ENCODE results near the gene PDCD1. TPM values are rescaled to one million over a fixed set of nuclear protein-coding genes. Genes with fewer than 3 reads are reported as not detected.
A peak's percentile ranks its signal among the peaks of the same experiment; 100 is the strongest.
"Not testable (repeated sequence)": the region's sequence is repeated elsewhere in the genome, so short reads cannot be mapped to it uniquely, and the experiment has no call there.

Gene PDCD1
- total RNA-seq: 1 to 10 TPM; 6.9 to 8.3 TPM

- peak within 1 kb of the TSS; percentile 95 for H3K27ac Mint-ChIP-seq
- intact Hi-C loops (cut with micrococcal nuclease): loop anchor here (1.0 to 5.0 kb wide), 5 partner anchors 14 to 128 kb away; no protein-coding TSS in a partner anchor
- peak; percentile 86 for DNase-seq
- peaks cover 57% of the 10 kb centered on the region for H3K4me1 Mint-ChIP-seq (ENCODE audit: low read depth)
- peaks cover 7% of the 10 kb centered on the region for H3K27me3 Mint-ChIP-seq (ENCODE audit: low read depth)
- peak within 1 kb of the TSS; percentile 76 for H3K4me3 Mint-ChIP-seq
- no peaks in the 10 kb centered on the region for H3K36me3 Mint-ChIP-seq (ENCODE audit: low read depth)
- no peaks in the 10 kb centered on the region for H3K9me3 Mint-ChIP-seq
- CTCF ChIA-PET: no interaction called here
Observed at GRCh38 chr2:241858206-241859016, at the start of gene PDCD1. Gene PDCD1 (minus strand): TSS chr2:241858894. CDS start chr2:241858838, 56 bp downstream.

- H3K9me3 Mint-ChIP-seq; CTCF ChIA-PET; H3K4me3 Mint-ChIP-seq; H3K4me1 Mint-ChIP-seq (ENCODE audit: low read depth); intact Hi-C loops (cut with micrococcal nuclease); DNase-seq; H3K27ac Mint-ChIP-seq; H3K27me3 Mint-ChIP-seq (ENCODE audit: low read depth): not testable (repeated sequence)
- H3K36me3 Mint-ChIP-seq (ENCODE audit: low read depth): peaks cover 13% of the 10 kb centered on the region
Observed at GRCh38 chr2:241907831-241908230, 49.1 kb upstream of the PDCD1 start.

GRCh38 chr2:241906826-241907570 is 48.3 kb upstream of the PDCD1 start:
- no peaks in the 10 kb centered on the region for H3K4me1 Mint-ChIP-seq (ENCODE audit: low read depth)
- no peaks in the 10 kb centered on the region for H3K27me3 Mint-ChIP-seq (ENCODE audit: low read depth)
- no peak for DNase-seq
- intact Hi-C loops (cut with micrococcal nuclease): no loop called here
- H3K27ac Mint-ChIP-seq: no peak overlapping the region
- H3K36me3 Mint-ChIP-seq (ENCODE audit: low read depth): peaks cover 11% of the 10 kb centered on the region
- H3K9me3 Mint-ChIP-seq: no peaks in the 10 kb centered on the region
- no peak overlapping the region for H3K4me3 Mint-ChIP-seq
- CTCF ChIA-PET: no interaction called here

GRCh38 chr2:241906378-241906770 is 47.7 kb upstream of the PDCD1 start:
- DNase-seq; CTCF ChIA-PET; H3K27me3 Mint-ChIP-seq (ENCODE audit: low read depth); intact Hi-C loops (cut with micrococcal nuclease); H3K36me3 Mint-ChIP-seq (ENCODE audit: low read depth); H3K4me3 Mint-ChIP-seq; H3K4me1 Mint-ChIP-seq (ENCODE audit: low read depth); H3K27ac Mint-ChIP-seq; H3K9me3 Mint-ChIP-seq: not testable (repeated sequence)

GRCh38 chr2:241905716-241906377 is 47.2 kb upstream of the PDCD1 start:
- H3K9me3 Mint-ChIP-seq: no peaks in the 10 kb centered on the region
- peaks cover 2% of the 10 kb centered on the region for H3K4me1 Mint-ChIP-seq (ENCODE audit: low read depth)
- H3K36me3 Mint-ChIP-seq (ENCODE audit: low read depth): peaks cover 3% of the 10 kb centered on the region
- CTCF ChIA-PET: no interaction called here
- no peaks in the 10 kb centered on the region for H3K27me3 Mint-ChIP-seq (ENCODE audit: low read depth)
- no peak for DNase-seq
- no peak overlapping the region for H3K4me3 Mint-ChIP-seq
- H3K27ac Mint-ChIP-seq: no peak overlapping the region
- intact Hi-C loops (cut with micrococcal nuclease): no loop called here

GRCh38 chr2:241904791-241905710 is 46.4 kb upstream of the PDCD1 start:
- H3K4me3 Mint-ChIP-seq: no peak overlapping the region
- CTCF ChIA-PET: no interaction called here
- no peaks in the 10 kb centered on the region for H3K9me3 Mint-ChIP-seq
- H3K27me3 Mint-ChIP-seq (ENCODE audit: low read depth): no peaks in the 10 kb centered on the region
- H3K4me1 Mint-ChIP-seq (ENCODE audit: low read depth): peaks cover 2% of the 10 kb centered on the region
- no peak for DNase-seq
- intact Hi-C loops (cut with micrococcal nuclease): no loop called here
- H3K27ac Mint-ChIP-seq: no peak overlapping the region
- H3K36me3 Mint-ChIP-seq (ENCODE audit: low read depth): no peaks in the 10 kb centered on the region

- intact Hi-C loops (cut with micrococcal nuclease): no loop called here
- CTCF ChIA-PET: no interaction called here
- H3K27ac Mint-ChIP-seq: no peak overlapping the region
Observed at GRCh38 chr2:241904011-241904718, 45.5 kb upstream of the PDCD1 start.

GRCh38 chr2:241903121-241904010 is 44.7 kb upstream of the PDCD1 start:
- Mint-ChIP-seq H3K27ac (no peak overlapping the region), H3K9me3 (no peaks in the 10 kb centered on the region), H3K4me1 (ENCODE audit: low read depth) (peaks cover 2% of the 10 kb centered on the region), H3K36me3 (ENCODE audit: low read depth) (no peaks in the 10 kb centered on the region), H3K4me3 (no peak overlapping the region), H3K27me3 (ENCODE audit: low read depth) (no peaks in the 10 kb centered on the region)
- CTCF ChIA-PET: no interaction called here
- no peak for DNase-seq
- intact Hi-C loops (cut with micrococcal nuclease): no loop called here

More at GRCh38 chr2:241904011-241904718, 45.5 kb upstream of the PDCD1 start:
- H3K36me3 Mint-ChIP-seq (ENCODE audit: low read depth): no peaks in the 10 kb centered on the region
- no peak for DNase-seq
- no peaks in the 10 kb centered on the region for H3K27me3 Mint-ChIP-seq (ENCODE audit: low read depth)
- no peaks in the 10 kb centered on the region for H3K9me3 Mint-ChIP-seq
- H3K4me3 Mint-ChIP-seq: no peak overlapping the region
- H3K4me1 Mint-ChIP-seq (ENCODE audit: low read depth): peaks cover 2% of the 10 kb centered on the region

- CTCF ChIA-PET: no interaction called here
- no peaks in the 10 kb centered on the region for H3K9me3 Mint-ChIP-seq
Observed at GRCh38 chr2:241902357-241902991, 43.8 kb upstream of the PDCD1 start.

GRCh38 chr2:241901500-241902351 is 43.0 kb upstream of the PDCD1 start:
- CTCF ChIA-PET: no interaction called here
- Mint-ChIP-seq H3K4me3 (peak overlapping the region; percentile 39), H3K9me3 (no peaks in the 10 kb centered on the region), H3K27ac (no peak overlapping the region), H3K4me1 (ENCODE audit: low read depth) (peaks cover 2% of the 10 kb centered on the region), H3K36me3 (ENCODE audit: low read depth) (peaks cover 2% of the 10 kb centered on the region), H3K27me3 (ENCODE audit: low read depth) (no peaks in the 10 kb centered on the region)
- no peak for DNase-seq
- intact Hi-C loops (cut with micrococcal nuclease): no loop called here

More at GRCh38 chr2:241902357-241902991, 43.8 kb upstream of the PDCD1 start:
- Mint-ChIP-seq H3K36me3 (ENCODE audit: low read depth) (peaks cover under 1% of the 10 kb centered on the region), H3K27me3 (ENCODE audit: low read depth) (no peaks in the 10 kb centered on the region), H3K4me1 (ENCODE audit: low read depth) (peaks cover 2% of the 10 kb centered on the region), H3K27ac (no peak overlapping the region), H3K4me3 (no peak overlapping the region)
- DNase-seq: peak; percentile 3
- intact Hi-C loops (cut with micrococcal nuclease): no loop called here
